ENCODE data around the gene CSNK1A1.
"Not testable (repeated sequence)": the region's sequence is repeated elsewhere in the genome, so short reads cannot be mapped to it uniquely, and the experiment has no call there.

The CSNK1A1 gene

GRCh38 chr5:149456597-149457392, 94.4 kb downstream of the CSNK1A1 start:
- no peak for DNase-seq (ENCODE audit: low read depth in 3 of 3)

- DNase-seq (ENCODE audit: low read depth in 3 of 3): no peak
Measured at GRCh38 chr5:149455889-149456409, 95.3 kb downstream of the CSNK1A1 start.

DNA sequence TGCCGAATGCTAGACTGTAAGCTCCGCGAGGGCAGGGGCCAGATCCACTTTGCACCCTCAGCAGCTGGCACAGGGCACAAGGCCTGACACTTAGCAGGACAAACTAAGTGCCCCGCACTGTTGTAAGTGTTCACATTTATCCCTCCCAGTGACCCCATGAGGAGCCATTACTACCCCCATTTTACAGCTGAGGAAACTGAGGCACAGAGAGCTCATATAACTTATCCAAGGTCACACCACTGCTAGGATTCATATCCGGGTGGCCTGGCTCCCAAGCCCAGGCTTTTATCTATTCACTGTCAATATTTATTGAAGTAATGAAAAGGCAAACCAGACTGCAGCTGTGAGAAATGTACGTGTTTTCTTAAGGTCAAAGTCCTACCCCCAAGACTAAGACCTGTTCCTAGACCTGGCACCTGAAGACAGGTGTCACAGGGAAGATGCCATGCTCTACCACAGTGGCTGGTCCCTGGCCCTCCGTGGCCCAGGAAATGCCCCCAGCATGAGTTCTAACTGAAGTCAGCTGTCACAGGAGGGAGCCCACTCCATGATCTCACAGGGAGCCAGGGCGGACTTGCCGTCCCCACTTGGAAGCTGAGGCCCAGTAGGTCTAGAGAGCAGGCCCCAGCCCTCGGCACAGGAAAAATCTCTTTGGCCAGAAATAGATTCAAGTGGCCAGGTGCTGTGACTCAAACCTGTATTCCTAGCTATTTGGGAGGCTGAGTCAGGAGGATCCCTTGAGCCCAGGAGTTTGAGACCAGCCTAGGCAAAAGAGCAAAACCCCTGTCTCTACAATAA, 97.4 kb downstream of the CSNK1A1 start:
- DNase-seq (ENCODE audit: low read depth in 3 of 3): no peak

GRCh38 chr5:149452665-149453617, 98.3 kb downstream of the CSNK1A1 start:
- no peak for DNase-seq (ENCODE audit: low read depth in 3 of 3)

- no peak for DNase-seq (ENCODE audit: low read depth in 3 of 3)
Measured at GRCh38 chr5:149452007-149452664, 99.1 kb downstream of the CSNK1A1 start.

- DNase-seq (ENCODE audit: low read depth in 3 of 3): no peak
Measured at GRCh38 chr5:149450199-149450598, 101.0 kb downstream of the CSNK1A1 start.

DNA sequence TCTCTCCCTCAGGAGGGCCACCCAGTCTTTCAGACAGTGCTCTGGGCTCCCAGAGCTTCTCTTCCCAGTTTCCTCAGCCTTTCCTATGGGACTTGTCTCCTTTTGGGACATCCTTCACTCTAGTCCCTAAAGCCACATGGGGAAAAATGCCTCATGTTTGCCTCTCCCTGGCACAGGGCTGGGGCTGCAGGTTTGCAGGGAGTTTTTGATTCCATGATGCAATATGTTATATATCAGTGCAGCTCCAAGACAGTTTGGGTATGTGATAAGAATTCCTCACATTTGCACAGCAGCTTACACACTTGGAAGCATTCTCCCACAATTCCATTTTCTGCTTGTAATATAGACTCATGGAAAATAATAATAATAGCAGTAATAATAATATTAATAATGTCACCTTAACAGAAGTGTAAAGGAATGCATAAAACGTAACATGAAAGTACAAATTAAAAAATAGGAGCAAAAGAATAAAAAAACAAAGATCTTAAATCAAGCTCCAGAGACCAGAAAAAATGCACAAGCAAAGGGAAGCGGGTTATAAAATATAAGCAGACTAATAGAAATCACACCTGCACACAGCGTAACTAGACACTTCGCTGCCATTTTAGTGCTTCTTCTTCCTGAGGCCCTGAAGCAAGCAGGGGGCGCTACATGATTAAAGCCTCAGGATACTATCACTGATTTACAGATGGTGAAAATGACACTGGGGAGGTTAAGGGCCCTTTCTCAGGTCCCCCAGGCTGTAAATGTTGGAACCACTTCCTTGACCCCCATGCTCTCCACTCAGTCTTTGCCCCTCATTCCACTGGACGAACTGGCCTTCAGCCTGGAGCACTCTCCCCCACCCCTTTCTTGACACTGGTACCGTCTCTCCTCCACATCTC, 102.2 kb downstream of the CSNK1A1 start:
- DNase-seq (ENCODE audit: low read depth in 3 of 3): no peak

DNA sequence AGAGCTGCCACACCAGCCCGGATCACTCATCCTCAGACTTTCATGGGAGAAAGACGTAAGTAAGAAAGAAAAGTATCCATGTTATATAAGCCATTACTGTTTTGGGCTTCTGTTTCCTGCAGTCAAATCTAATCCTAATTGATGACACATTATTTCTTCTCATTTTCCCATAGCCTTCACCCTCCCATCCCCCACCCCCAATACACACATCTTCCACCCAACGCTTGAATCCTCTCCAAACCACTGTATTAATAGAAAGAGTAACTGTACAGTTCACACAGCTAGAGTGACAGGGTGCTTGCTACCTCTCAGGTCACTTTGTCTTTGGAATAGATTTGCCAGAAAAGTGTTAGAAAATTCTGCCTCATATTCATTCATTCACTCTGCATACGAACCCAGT, 102.8 kb downstream of the CSNK1A1 start:
- no peak for DNase-seq (ENCODE audit: low read depth in 3 of 3)

DNA sequence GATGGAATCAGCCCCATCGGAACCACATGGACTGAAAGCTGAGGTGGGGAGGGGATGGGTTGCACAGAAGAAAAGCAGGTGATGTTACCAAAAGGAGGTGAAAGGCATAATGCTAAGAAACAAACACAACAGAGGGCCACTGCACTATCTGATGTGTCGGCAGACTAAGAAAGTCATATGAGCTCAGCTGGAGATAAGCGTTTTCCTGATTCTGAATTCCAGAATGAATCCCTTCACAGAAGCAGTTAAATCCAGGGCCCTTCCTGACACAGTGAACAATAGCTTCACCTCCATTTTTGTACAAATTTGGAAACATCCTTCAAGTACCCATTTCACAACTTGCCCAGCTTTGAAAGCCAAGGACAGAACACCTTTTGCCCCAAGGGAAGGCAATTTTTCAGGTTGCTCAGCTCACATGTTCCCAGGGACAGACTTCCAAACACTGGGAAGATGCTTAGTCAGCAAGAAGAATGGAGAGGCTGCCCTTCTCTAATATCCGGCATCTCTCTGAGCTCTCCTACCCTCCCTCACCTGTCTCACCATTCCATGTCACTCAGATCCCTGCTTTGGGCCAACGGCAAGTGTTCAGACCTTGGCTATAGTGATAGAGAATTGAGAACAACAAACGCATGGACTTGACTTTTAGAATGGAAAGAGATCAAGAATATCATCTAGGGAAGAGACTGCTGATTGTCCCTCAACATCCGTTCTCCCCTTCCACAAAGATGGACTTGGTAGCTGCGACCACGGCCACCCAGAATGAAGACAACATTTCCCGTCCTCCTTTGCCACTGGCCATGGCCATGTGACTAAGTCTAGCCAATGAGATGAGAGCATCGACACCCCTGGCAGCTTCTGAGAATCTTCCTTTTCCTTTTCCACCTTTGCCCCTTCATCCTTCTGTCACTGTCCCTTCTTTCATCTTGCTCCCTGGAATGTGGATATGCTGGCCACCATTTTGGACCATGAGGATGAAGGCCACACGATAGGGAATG, 103.6 kb downstream of the CSNK1A1 start:
- DNase-seq (ENCODE audit: low read depth in 3 of 3): no peak

DNA sequence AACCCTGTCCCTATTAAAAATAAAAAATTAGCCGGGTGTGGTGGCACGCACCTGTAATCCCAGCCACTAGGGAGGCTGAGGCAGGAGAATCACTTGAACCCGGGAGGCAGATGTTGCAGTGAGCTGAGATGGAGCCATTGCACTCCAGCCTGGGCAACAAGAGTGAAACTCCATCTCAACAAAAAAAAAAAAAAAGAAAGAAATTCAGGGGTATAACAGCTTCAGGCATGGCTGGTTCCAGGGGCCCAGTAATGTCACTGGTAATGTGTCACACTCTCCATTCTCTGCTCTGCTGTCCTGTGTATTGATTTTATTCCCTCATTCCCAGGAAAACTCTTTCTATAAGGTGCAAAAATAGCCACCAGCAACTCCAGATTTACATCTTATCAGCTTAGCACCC, 104.4 kb downstream of the CSNK1A1 start:
- not testable (repeated sequence) for DNase-seq (ENCODE audit: low read depth in 3 of 3)

GRCh38 chr5:149445739-149446369, 105.4 kb downstream of the CSNK1A1 start:
- no peak for DNase-seq (ENCODE audit: low read depth in 3 of 3)

DNA sequence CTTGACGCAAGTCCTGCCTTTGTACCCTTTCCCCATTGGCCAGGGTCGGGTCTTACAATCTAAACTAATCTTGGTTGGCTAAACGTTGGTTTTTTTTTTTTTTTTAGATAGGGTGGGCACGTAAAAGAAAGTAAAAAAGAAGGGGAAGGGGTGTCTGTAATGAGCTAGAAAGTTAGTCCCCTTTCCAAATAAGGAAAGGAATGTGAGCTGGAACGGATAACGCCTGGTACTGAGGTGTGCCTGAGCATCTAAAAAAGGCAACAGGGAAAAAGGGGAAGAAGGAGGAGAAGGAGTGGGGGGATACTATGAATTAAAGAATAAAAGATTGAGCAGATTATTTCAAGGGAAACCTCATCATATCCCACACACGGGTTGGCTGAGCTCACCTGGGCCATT, 105.9 kb downstream of the CSNK1A1 start:
- DNase-seq (ENCODE audit: low read depth in 3 of 3): no peak

DNA sequence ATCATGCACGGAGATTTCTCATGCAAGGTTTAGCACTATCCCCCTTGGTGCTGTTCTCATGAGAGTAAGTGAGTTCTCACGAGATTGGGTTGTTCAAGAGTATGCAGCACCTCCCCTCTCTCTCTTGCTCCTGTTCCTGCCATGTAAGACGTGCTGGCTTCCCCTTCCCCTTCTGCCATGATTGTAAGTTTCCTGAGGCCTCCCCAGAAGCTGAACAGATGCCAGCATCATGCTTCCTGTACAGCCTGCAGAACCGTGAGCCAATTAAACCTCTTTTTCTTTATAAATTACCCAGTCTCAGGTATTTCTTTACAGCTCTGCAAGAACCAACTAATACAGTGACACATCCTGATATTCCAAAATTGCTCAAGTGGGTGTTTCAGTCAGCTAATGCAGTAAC, 106.8 kb downstream of the CSNK1A1 start:
- DNase-seq (ENCODE audit: low read depth in 3 of 3): not testable (repeated sequence)

DNA sequence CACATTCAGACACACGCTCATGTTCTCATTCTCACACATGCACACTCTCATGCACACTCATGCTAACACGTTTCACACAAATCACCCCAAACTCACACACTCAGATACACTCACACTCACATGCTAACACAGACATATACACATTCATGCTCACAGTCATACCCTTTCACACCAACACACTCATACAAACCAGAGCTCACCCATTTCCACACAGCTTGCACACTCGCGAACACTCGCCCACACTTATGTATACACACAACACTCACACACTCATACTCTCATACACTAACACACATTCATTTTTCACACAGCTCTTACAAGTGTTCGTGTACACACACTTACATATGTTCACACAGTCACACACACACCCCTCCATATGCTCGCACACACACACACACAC, 108.0 kb downstream of the CSNK1A1 start:
- no peak for DNase-seq (ENCODE audit: low read depth in 3 of 3)

DNA sequence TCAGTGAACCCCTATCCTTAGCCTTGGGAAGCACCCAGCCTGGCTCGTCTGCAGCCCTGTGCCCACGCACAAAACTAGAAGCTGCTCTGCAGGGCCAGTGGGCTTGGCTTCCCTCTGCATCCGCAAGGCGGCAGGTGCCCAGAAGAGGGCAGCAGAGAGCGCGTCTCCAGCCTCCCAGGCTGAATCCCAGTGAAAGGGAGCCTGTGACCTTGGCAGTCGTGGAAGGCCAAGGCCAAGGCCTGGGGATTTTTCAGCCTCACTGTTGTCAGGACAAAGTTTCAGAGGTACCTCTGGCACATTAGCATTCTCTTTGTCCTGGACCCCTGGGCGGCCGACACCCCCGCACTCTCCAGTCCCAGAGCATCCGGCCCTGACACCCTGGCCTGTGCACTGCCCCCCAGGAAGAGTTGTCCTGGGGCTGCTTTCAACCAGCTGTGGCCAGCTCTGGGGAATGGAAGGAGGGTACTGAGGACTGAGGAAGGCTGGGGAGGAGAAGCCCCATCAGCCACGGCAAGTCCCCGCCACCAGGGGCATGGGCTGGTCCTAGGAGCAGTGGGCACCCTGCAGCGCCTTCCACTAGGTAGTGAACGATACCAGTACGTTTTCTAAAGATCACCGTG, 108.6 kb downstream of the CSNK1A1 start:
- DNase-seq (ENCODE audit: low read depth in 3 of 3): peak; percentile 47 to 51 (median 49)
